ENCODE data around the gene CEMIP2. TPM values are rescaled to one million over a fixed set of nuclear protein-coding genes. Genes with fewer than 3 reads are reported as not detected.

The CEMIP2 gene
- total RNA-seq, 3 donors from 2014 or later (not counting 1 experiment from before 2014, with no cell fraction given), result 204 to 326 (median 230) TPM

- DNase-seq, result peak in 1 of 2 donors; percentile 42
- Histone ChIP-seq H3K36me3 (ENCODE audit: control insufficient read depth, insufficient read depth, low read length) (no peaks in the 10 kb centered on the region), H3K9me3 (ENCODE audit: control insufficient read depth, insufficient read depth, low read length) (no peaks in the 10 kb centered on the region), H3K4me3 (ENCODE audit: low read length) (peak overlapping the region; percentile 88), H3K27ac (ENCODE audit: low read length) (peak overlapping the region; percentile 96), H3K4me1 (ENCODE audit: control insufficient read depth, insufficient read depth, low read length) (peaks cover 26% of the 10 kb centered on the region), H3K27me3 (ENCODE audit: control insufficient read depth, insufficient read depth, low read length) (no peaks in the 10 kb centered on the region)
- TF ChIP-seq CTCF (IDR thresholded peaks at IDR 0.05), result no peak
- no peak for ATAC-seq
- intact Hi-C loops (cut with micrococcal nuclease), result loop anchor here (1.0 to 10.0 kb wide), 4 partner anchors 15 to 164 kb away; no protein-coding TSS in a partner anchor
- Mint-ChIP-seq H3K9me3 (no peaks in the 10 kb centered on the region), H3K36me3 (no peaks in the 10 kb centered on the region), H3K4me3 (peak overlapping the region; percentile 92), H3K27ac (peak overlapping the region; percentile 88 to 94), H3K27me3 (ENCODE audit: low read depth in 2 of 2) (no peaks in the 10 kb centered on the region), H3K4me1 (peaks cover 60 to 63% of the 10 kb centered on the region in 2 donors)
- WGBS (ENCODE audit: insufficient coverage), result 2% methylated on average over 31 of the region's 33 CpGs
Observed at GRCh38 chr9:71767776-71768321, 464 bp downstream of the CEMIP2 start.

- no peaks in the 10 kb centered on the region for H3K27me3 Mint-ChIP-seq (ENCODE audit: low read depth in 2 of 2)
- peaks cover 63 to 67% of the 10 kb centered on the region in 2 donors for H3K4me1 Mint-ChIP-seq
- Histone ChIP-seq H3K27ac (ENCODE audit: low read length) (peak overlapping the region; percentile 96), H3K36me3 (ENCODE audit: control insufficient read depth, insufficient read depth, low read length) (no peaks in the 10 kb centered on the region), H3K9me3 (ENCODE audit: control insufficient read depth, insufficient read depth, low read length) (no peaks in the 10 kb centered on the region), H3K4me1 (ENCODE audit: control insufficient read depth, insufficient read depth, low read length) (peaks cover 32% of the 10 kb centered on the region), H3K27me3 (ENCODE audit: control insufficient read depth, insufficient read depth, low read length) (no peaks in the 10 kb centered on the region), H3K4me3 (ENCODE audit: low read length) (peak overlapping the region; percentile 88)
- H3K36me3 Mint-ChIP-seq, result no peaks in the 10 kb centered on the region
- WGBS (ENCODE audit: insufficient coverage), result 21% methylated on average over 7 of the region's 7 CpGs
- intact Hi-C loops (cut with micrococcal nuclease), result loop anchor here (5.0 to 10.0 kb wide), 2 partner anchors 35 to 52 kb away; no protein-coding TSS in a partner anchor
- DNase-seq, result peak in 1 of 2 donors; percentile 34
- TF ChIP-seq CTCF (IDR thresholded peaks at IDR 0.05), result no peak
- H3K27ac Mint-ChIP-seq, result peak overlapping the region; percentile 88 to 94
- H3K4me3 Mint-ChIP-seq, result peak overlapping the region; percentile 92
- H3K9me3 Mint-ChIP-seq, result no peaks in the 10 kb centered on the region
- no peak for ATAC-seq
Observed at GRCh38 chr9:71767163-71767775, 1.0 kb downstream of the CEMIP2 start.

GRCh38 chr9:71766663-71767062 lies 1.6 kb downstream of the CEMIP2 start:
- Mint-ChIP-seq H3K36me3 (no peaks in the 10 kb centered on the region), H3K27me3 (ENCODE audit: low read depth in 2 of 2) (no peaks in the 10 kb centered on the region), H3K27ac (peak overlapping the region; percentile 88 to 94), H3K4me1 (peaks cover 69 to 73% of the 10 kb centered on the region in 2 donors), H3K9me3 (no peaks in the 10 kb centered on the region), H3K4me3 (peak overlapping the region; percentile 92)
- Histone ChIP-seq H3K9me3 (ENCODE audit: control insufficient read depth, insufficient read depth, low read length) (no peaks in the 10 kb centered on the region), H3K4me1 (ENCODE audit: control insufficient read depth, insufficient read depth, low read length) (peaks cover 34% of the 10 kb centered on the region), H3K27me3 (ENCODE audit: control insufficient read depth, insufficient read depth, low read length) (no peaks in the 10 kb centered on the region), H3K27ac (ENCODE audit: low read length) (peak overlapping the region; percentile 96), H3K36me3 (ENCODE audit: control insufficient read depth, insufficient read depth, low read length) (no peaks in the 10 kb centered on the region), H3K4me3 (ENCODE audit: low read length) (peak overlapping the region; percentile 88)
- 37% methylated on average over 4 of the region's 4 CpGs for WGBS (ENCODE audit: insufficient coverage)
- no peak for TF ChIP-seq CTCF (IDR thresholded peaks at IDR 0.05)
- ATAC-seq (no peak), DNase-seq (peak in 1 of 2 donors; percentile 58)
- intact Hi-C loops (cut with micrococcal nuclease), result loop anchor here (5.0 to 10.0 kb wide), 2 partner anchors 34 to 52 kb away; no protein-coding TSS in a partner anchor

Data from natural killer cell (primary cell).